ENCODE measurements around the gene PRKCG.

DNA sequence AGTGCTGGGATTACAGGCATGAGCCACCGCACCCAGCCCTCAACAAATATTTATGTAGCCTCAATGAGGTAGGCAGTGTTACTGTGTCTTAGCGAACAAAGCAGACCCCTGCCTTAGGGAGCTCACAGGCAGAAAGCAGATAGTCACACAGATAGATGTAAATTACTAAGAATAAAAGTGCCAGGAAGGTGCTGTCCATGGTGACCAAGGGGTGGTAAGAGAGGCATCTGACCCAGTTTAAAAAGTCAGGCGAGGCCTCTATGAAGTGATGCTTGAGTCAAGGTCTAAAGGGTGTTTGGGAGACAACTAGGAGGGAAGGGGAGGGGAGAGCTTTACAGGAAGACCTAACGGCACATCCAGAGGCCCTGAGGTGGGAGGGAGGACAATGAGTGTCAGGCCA is 14.7 kb downstream of the PRKCG start:
- TF ChIP-seq ZBTB7A (IDR thresholded peaks at IDR 0.05; ENCODE audit: low read depth) (no peak), TEAD4 (IDR thresholded peaks at IDR 0.05) (no peak), YY1 (IDR thresholded peaks at IDR 0.05; ENCODE audit: low read depth) (no peak), TAF1 (IDR thresholded peaks at IDR 0.05; ENCODE audit: low read depth) (no peak), CEBPB (IDR thresholded peaks at IDR 0.05) (no peak), EGR1 (IDR thresholded peaks at IDR 0.05) (no peak)
- TF ChIP-seq, protein P1, sequence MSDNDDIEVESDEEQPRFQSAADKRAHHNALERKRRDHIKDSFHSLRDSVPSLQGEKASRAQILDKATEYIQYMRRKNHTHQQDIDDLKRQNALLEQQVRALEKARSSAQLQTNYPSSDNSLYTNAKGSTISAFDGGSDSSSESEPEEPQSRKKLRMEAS (IDR thresholded peaks at IDR 0.05) = no peak
- TF ChIP-seq, protein P2, sequence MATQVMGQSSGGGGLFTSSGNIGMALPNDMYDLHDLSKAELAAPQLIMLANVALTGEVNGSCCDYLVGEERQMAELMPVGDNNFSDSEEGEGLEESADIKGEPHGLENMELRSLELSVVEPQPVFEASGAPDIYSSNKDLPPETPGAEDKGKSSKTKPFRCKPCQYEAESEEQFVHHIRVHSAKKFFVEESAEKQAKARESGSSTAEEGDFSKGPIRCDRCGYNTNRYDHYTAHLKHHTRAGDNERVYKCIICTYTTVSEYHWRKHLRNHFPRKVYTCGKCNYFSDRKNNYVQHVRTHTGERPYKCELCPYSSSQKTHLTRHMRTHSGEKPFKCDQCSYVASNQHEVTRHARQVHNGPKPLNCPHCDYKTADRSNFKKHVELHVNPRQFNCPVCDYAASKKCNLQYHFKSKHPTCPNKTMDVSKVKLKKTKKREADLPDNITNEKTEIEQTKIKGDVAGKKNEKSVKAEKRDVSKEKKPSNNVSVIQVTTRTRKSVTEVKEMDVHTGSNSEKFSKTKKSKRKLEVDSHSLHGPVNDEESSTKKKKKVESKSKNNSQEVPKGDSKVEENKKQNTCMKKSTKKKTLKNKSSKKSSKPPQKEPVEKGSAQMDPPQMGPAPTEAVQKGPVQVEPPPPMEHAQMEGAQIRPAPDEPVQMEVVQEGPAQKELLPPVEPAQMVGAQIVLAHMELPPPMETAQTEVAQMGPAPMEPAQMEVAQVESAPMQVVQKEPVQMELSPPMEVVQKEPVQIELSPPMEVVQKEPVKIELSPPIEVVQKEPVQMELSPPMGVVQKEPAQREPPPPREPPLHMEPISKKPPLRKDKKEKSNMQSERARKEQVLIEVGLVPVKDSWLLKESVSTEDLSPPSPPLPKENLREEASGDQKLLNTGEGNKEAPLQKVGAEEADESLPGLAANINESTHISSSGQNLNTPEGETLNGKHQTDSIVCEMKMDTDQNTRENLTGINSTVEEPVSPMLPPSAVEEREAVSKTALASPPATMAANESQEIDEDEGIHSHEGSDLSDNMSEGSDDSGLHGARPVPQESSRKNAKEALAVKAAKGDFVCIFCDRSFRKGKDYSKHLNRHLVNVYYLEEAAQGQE (IDR thresholded peaks at IDR 0.05; ENCODE audit: low read depth) = peak; percentile 80

Measured in Ishikawa (cell line).